ENCODE results near the gene MTURN.

Gene MTURN

DNA sequence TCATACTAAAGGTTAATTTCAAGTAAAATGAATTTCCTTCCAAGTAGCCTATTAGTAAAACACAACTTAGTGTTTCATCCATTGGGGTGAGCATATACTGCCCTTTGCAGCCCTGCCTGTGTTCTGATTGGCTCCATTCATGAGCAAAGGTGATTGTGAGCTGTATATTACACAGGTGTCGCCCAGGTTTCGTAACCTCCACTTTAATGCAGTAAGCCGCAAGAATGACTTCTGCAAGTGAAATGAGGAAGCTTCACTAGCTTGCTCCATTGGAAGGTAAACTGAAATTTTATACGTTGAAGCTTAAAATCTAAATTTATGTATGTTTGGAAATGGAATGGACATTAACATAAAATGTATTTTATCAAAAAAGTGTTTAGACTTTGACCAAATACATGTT lies 24.4 kb downstream of the MTURN start:
- no peaks in the 10 kb centered on the region for H4K20me1 ChIP-seq (ENCODE audit: insufficient read depth, low read length)
- TF ChIP-seq EZH2 (optimal IDR thresholded peaks at IDR 0.05; ENCODE audit: low read depth, low read length): no peak
- TF ChIP-seq, protein P1, sequence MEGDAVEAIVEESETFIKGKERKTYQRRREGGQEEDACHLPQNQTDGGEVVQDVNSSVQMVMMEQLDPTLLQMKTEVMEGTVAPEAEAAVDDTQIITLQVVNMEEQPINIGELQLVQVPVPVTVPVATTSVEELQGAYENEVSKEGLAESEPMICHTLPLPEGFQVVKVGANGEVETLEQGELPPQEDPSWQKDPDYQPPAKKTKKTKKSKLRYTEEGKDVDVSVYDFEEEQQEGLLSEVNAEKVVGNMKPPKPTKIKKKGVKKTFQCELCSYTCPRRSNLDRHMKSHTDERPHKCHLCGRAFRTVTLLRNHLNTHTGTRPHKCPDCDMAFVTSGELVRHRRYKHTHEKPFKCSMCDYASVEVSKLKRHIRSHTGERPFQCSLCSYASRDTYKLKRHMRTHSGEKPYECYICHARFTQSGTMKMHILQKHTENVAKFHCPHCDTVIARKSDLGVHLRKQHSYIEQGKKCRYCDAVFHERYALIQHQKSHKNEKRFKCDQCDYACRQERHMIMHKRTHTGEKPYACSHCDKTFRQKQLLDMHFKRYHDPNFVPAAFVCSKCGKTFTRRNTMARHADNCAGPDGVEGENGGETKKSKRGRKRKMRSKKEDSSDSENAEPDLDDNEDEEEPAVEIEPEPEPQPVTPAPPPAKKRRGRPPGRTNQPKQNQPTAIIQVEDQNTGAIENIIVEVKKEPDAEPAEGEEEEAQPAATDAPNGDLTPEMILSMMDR (IDR thresholded peaks at IDR 0.05; ENCODE audit: low read length): no peak
- TF ChIP-seq EZH2phosphoT487 (IDR thresholded peaks at IDR 0.05; ENCODE audit: low read length): no peak
- no peak overlapping the region for H2AFZ ChIP-seq (ENCODE audit: low read length)
- no peak overlapping the region for H3K4me2 ChIP-seq (ENCODE audit: low read depth, low read length)
- no peaks in the 10 kb centered on the region; the same call in 1 of the 2 replicates for H3F3A ChIP-seq (ENCODE audit: insufficient read depth, low read length)
- no peak overlapping the region for H3K9ac ChIP-seq (ENCODE audit: low read length)
- peaks cover 28% of the 10 kb centered on the region for H3K4me1 ChIP-seq (ENCODE audit: low read length)
- H3K79me2 ChIP-seq (ENCODE audit: low read length): no peaks in the 10 kb centered on the region
- H3K9me3 ChIP-seq (replicated peaks; ENCODE audit: insufficient read depth, low read length): no peaks in the 10 kb centered on the region
- H3K36me3 ChIP-seq (replicated peaks; ENCODE audit: insufficient read depth, low read length): no peaks in the 10 kb centered on the region
- no peaks in the 10 kb centered on the region for H3K9me2 ChIP-seq (replicated peaks; ENCODE audit: insufficient read depth, low read length)
- H3K27ac ChIP-seq (ENCODE audit: low read length): no peak overlapping the region
- no peaks in the 10 kb centered on the region for H3K27me3 ChIP-seq (replicated peaks; ENCODE audit: insufficient read depth, low read length)
- no peak overlapping the region for H3K4me3 ChIP-seq (ENCODE audit: low read length)
- DNase-seq: peak; percentile 33

DNA sequence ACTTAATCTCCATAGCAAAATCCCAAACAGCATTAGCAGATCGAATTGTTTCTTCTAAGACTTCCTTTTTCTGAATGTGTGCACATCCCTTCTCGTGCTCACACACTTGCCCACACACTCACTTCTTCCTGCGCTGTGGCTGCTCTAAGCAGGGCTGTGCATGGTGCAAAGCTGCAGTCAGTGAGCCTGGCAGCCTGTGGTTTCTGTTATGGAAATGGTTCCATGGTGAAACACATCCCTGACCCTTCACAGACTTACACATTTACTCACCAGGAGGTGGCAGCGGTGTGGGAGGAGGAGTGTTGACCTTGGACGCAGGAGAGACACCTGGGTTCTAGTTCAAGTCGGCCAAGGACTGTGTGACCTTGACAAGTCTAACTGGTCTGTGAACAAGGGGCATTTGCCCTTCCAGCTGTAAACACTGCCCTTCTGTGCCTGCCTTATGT lies 24.9 kb downstream of the MTURN start:
- H3K79me2 ChIP-seq (ENCODE audit: low read length): no peaks in the 10 kb centered on the region
- no peak overlapping the region for H2AFZ ChIP-seq (ENCODE audit: low read length)
- TF ChIP-seq EZH2phosphoT487 (IDR thresholded peaks at IDR 0.05; ENCODE audit: low read length): no peak
- TF ChIP-seq, protein P1 (IDR thresholded peaks at IDR 0.05; ENCODE audit: low read length): peak; percentile 44
- no peaks in the 10 kb centered on the region for H3K9me3 ChIP-seq (replicated peaks; ENCODE audit: insufficient read depth, low read length)
- H3K27me3 ChIP-seq (replicated peaks; ENCODE audit: insufficient read depth, low read length): no peaks in the 10 kb centered on the region
- no peaks in the 10 kb centered on the region for H4K20me1 ChIP-seq (ENCODE audit: insufficient read depth, low read length)
- H3K9ac ChIP-seq (ENCODE audit: low read length): no peak overlapping the region
- peak; percentile 44 for DNase-seq
- H3K4me3 ChIP-seq (ENCODE audit: low read length): no peak overlapping the region
- no peak overlapping the region for H3K27ac ChIP-seq (ENCODE audit: low read length)
- H3K9me2 ChIP-seq (replicated peaks; ENCODE audit: insufficient read depth, low read length): no peaks in the 10 kb centered on the region
- H3K36me3 ChIP-seq (replicated peaks; ENCODE audit: insufficient read depth, low read length): no peaks in the 10 kb centered on the region
- no peak overlapping the region for H3K4me2 ChIP-seq (ENCODE audit: low read depth, low read length)
- H3F3A ChIP-seq (ENCODE audit: insufficient read depth, low read length): no peaks in the 10 kb centered on the region; the same call in 1 of the 2 replicates
- peaks cover 28% of the 10 kb centered on the region for H3K4me1 ChIP-seq (ENCODE audit: low read length)

DNA sequence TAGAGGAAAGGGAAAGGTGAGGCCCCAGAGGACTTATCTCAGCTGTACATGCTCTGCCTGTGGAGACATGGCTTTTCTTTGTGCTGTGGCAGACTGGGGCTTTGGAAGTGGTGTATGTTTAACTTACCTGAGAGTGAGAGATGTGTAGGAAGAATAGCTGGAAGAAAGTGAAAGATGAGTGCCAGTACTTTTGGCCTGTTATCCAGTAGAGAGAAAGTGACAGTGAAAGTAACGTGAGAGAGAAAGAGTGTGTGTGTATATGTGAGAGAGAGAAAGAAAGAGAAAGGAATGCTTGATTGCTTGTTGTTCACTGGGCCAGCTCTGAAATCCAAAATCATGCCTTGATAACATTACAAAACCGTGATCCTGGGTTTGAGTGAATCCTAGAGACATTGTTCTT lies 25.5 kb downstream of the MTURN start:
- Histone ChIP-seq H3K27me3 (replicated peaks; ENCODE audit: insufficient read depth, low read length) (no peaks in the 10 kb centered on the region), H3K36me3 (replicated peaks; ENCODE audit: insufficient read depth, low read length) (no peaks in the 10 kb centered on the region), H2AFZ (ENCODE audit: low read length) (no peak overlapping the region), H3F3A (ENCODE audit: insufficient read depth, low read length) (no peaks in the 10 kb centered on the region; the same call in 1 of the 2 replicates), H3K4me2 (ENCODE audit: low read depth, low read length) (no peak overlapping the region), H3K79me2 (ENCODE audit: low read length) (no peaks in the 10 kb centered on the region), H3K4me3 (ENCODE audit: low read length) (no peak overlapping the region), H3K27ac (ENCODE audit: low read length) (no peak overlapping the region), H3K9me3 (replicated peaks; ENCODE audit: insufficient read depth, low read length) (no peaks in the 10 kb centered on the region), H3K9ac (ENCODE audit: low read length) (no peak overlapping the region), H3K4me1 (ENCODE audit: low read length) (peaks cover 28% of the 10 kb centered on the region), H3K9me2 (replicated peaks; ENCODE audit: insufficient read depth, low read length) (no peaks in the 10 kb centered on the region), H4K20me1 (ENCODE audit: insufficient read depth, low read length) (no peaks in the 10 kb centered on the region)
- DNase-seq: no peak
- TF ChIP-seq EZH2 (optimal IDR thresholded peaks at IDR 0.05; ENCODE audit: low read depth, low read length) (no peak), EZH2phosphoT487 (IDR thresholded peaks at IDR 0.05; ENCODE audit: low read length) (no peak)
- TF ChIP-seq, protein P1 (IDR thresholded peaks at IDR 0.05; ENCODE audit: low read length): no peak

Data from MM.1S (cell line).